NCI-H524 (cell line): Measurements from ENCODE around the gene LAMP5.

Experiments
- DNase-seq, 2 experiments: peaks; one replicate each; lab custom pipeline; 2025; lab: John Stamatoyannopoulos, UW

LAMP5 gene

GRCh38 chr20:9514461-9515213, at the start of gene LAMP5:
Gene LAMP5, plus strand, starts transcription at chr20:9514590. Its CDS starts 263 bp downstream, at chr20:9514853.
- peak; percentile 73 to 86 for DNase-seq

- DNase-seq, result peak; percentile 20 to 31
These were observed 46.4 kb upstream of the LAMP5 start for GRCh38 chr20:9467995-9468394.

GRCh38 chr20:9474835-9475415, 39.5 kb upstream of the LAMP5 start:
- DNase-seq, result no peak

GRCh38 chr20:9475456-9475855, 38.9 kb upstream of the LAMP5 start:
- no peak for DNase-seq

- DNase-seq, result no peak
These were observed 38.2 kb upstream of the LAMP5 start for GRCh38 chr20:9476174-9476573.

GRCh38 chr20:9476637-9477036, 37.8 kb upstream of the LAMP5 start:
- no peak for DNase-seq

- peak in 1 of 2 experiments; percentile 24 for DNase-seq
These were observed 35.6 kb upstream of the LAMP5 start for GRCh38 chr20:9478771-9479170.

- peak in 1 of 2 experiments; percentile 21 for DNase-seq
These were observed 34.3 kb upstream of the LAMP5 start for GRCh38 chr20:9480066-9480465.

GRCh38 chr20:9482180-9482579, 32.2 kb upstream of the LAMP5 start:
- DNase-seq, result no peak

- peak in 1 of 2 experiments; percentile 65 for DNase-seq
These were observed 31.3 kb upstream of the LAMP5 start for GRCh38 chr20:9483131-9483530.

- peak; percentile 36 to 83 for DNase-seq
These were observed 28.6 kb upstream of the LAMP5 start for GRCh38 chr20:9485614-9486340.

GRCh38 chr20:9487231-9487630, 27.2 kb upstream of the LAMP5 start:
- DNase-seq, result no peak

GRCh38 chr20:9488063-9488462, 26.3 kb upstream of the LAMP5 start:
- DNase-seq, result peak in 1 of 2 experiments; percentile 66

GRCh38 chr20:9490161-9490560, 24.2 kb upstream of the LAMP5 start:
- no peak for DNase-seq

GRCh38 chr20:9490631-9491030, 23.8 kb upstream of the LAMP5 start:
- DNase-seq, result no peak

- DNase-seq, result no peak
These were observed 23.1 kb upstream of the LAMP5 start for GRCh38 chr20:9491324-9491723.

GRCh38 chr20:9492067-9492466, 22.3 kb upstream of the LAMP5 start:
- DNase-seq, result no peak

- DNase-seq, result no peak
These were observed 20.6 kb upstream of the LAMP5 start for GRCh38 chr20:9493803-9494202.

GRCh38 chr20:9495701-9496100, 18.7 kb upstream of the LAMP5 start:
- no peak for DNase-seq

GRCh38 chr20:9496155-9496554, 18.2 kb upstream of the LAMP5 start:
- DNase-seq, result no peak

GRCh38 chr20:9498322-9498721, 16.1 kb upstream of the LAMP5 start:
- DNase-seq, result no peak

- no peak for DNase-seq
These were observed 15.1 kb upstream of the LAMP5 start for GRCh38 chr20:9499126-9499899.
